ENCODE measurements around the gene ANKRD63.

Gene ANKRD63

GRCh38 chr15:40255033-40255432 is 27.8 kb downstream of the ANKRD63 start:
- no peak for TF ChIP-seq CTCF (IDR thresholded peaks at IDR 0.05; ENCODE audit: borderline replicate concordance, extremely low read depth, low read length, poor library complexity, severe bottlenecking)
- TF ChIP-seq EZH2 (IDR thresholded peaks at IDR 0.05; ENCODE audit: borderline replicate concordance, low read depth, low read length, severe bottlenecking) = no peak
- Histone ChIP-seq H4K20me1 (ENCODE audit: insufficient read depth, low read length) (no peaks in the 10 kb centered on the region), H2AFZ (ENCODE audit: low read depth, low read length) (no peak overlapping the region), H3K9me3 (ENCODE audit: insufficient read depth, low read length, severe bottlenecking) (no peaks in the 10 kb centered on the region), H3K79me2 (ENCODE audit: insufficient read depth, low read length) (no peaks in the 10 kb centered on the region), H3K4me2 (ENCODE audit: insufficient read depth, low read length) (no peak overlapping the region), H3K9ac (ENCODE audit: low read depth, low read length) (no peak overlapping the region), H3K36me3 (ENCODE audit: insufficient read depth, low read length) (no peaks in the 10 kb centered on the region), H3K4me1 (ENCODE audit: insufficient read depth, low read length) (no peaks in the 10 kb centered on the region), H3K27ac (ENCODE audit: low read length) (no peak overlapping the region), H3K27me3 (ENCODE audit: insufficient read depth, low read length, poor library complexity) (peaks cover 2% of the 10 kb centered on the region), H3K4me3 (ENCODE audit: low read depth in 1 of 2, low read length in 2 of 2) (no peak overlapping the region)
- ATAC-seq (ENCODE audit: insufficient read depth, low read depth) (no peak), DNase-seq (no peak)

GRCh38 chr15:40254452-40254851 is 28.4 kb downstream of the ANKRD63 start:
- H3K4me1 ChIP-seq (ENCODE audit: insufficient read depth, low read length) = no peaks in the 10 kb centered on the region
- no peaks in the 10 kb centered on the region for H3K9me3 ChIP-seq (ENCODE audit: insufficient read depth, low read length, severe bottlenecking)
- no peak for TF ChIP-seq CTCF (IDR thresholded peaks at IDR 0.05; ENCODE audit: borderline replicate concordance, extremely low read depth, low read length, poor library complexity, severe bottlenecking)
- TF ChIP-seq EZH2 (IDR thresholded peaks at IDR 0.05; ENCODE audit: borderline replicate concordance, low read depth, low read length, severe bottlenecking) = no peak
- no peak overlapping the region for H2AFZ ChIP-seq (ENCODE audit: low read depth, low read length)
- H3K4me2 ChIP-seq (ENCODE audit: insufficient read depth, low read length) = no peak overlapping the region
- H3K4me3 ChIP-seq (ENCODE audit: low read depth in 1 of 2, low read length in 2 of 2) = no peak overlapping the region
- H3K27ac ChIP-seq (ENCODE audit: low read length) = no peak overlapping the region
- no peaks in the 10 kb centered on the region for H3K79me2 ChIP-seq (ENCODE audit: insufficient read depth, low read length)
- ATAC-seq (ENCODE audit: insufficient read depth, low read depth) (no peak), DNase-seq (no peak)
- no peaks in the 10 kb centered on the region for H4K20me1 ChIP-seq (ENCODE audit: insufficient read depth, low read length)
- H3K36me3 ChIP-seq (ENCODE audit: insufficient read depth, low read length) = no peaks in the 10 kb centered on the region
- no peak overlapping the region for H3K9ac ChIP-seq (ENCODE audit: low read depth, low read length)
- peaks cover 2% of the 10 kb centered on the region for H3K27me3 ChIP-seq (ENCODE audit: insufficient read depth, low read length, poor library complexity)

GRCh38 chr15:40253167-40253790 is 29.6 kb downstream of the ANKRD63 start:
- TF ChIP-seq CTCF (IDR thresholded peaks at IDR 0.05; ENCODE audit: borderline replicate concordance, extremely low read depth, low read length, poor library complexity, severe bottlenecking) (no peak), EZH2 (IDR thresholded peaks at IDR 0.05; ENCODE audit: borderline replicate concordance, low read depth, low read length, severe bottlenecking) (no peak)
- peaks cover 2% of the 10 kb centered on the region for H3K27me3 ChIP-seq (ENCODE audit: insufficient read depth, low read length, poor library complexity)
- DNase-seq (no peak), ATAC-seq (ENCODE audit: insufficient read depth, low read depth) (no peak)
- no peaks in the 10 kb centered on the region for H3K4me1 ChIP-seq (ENCODE audit: insufficient read depth, low read length)
- H3K4me2 ChIP-seq (ENCODE audit: insufficient read depth, low read length) = no peak overlapping the region
- H3K4me3 ChIP-seq (ENCODE audit: low read depth in 1 of 2, low read length in 2 of 2) = no peak overlapping the region
- no peaks in the 10 kb centered on the region for H4K20me1 ChIP-seq (ENCODE audit: insufficient read depth, low read length)
- H3K79me2 ChIP-seq (ENCODE audit: insufficient read depth, low read length) = no peaks in the 10 kb centered on the region
- H3K9me3 ChIP-seq (ENCODE audit: insufficient read depth, low read length, severe bottlenecking) = no peaks in the 10 kb centered on the region
- H3K36me3 ChIP-seq (ENCODE audit: insufficient read depth, low read length) = no peaks in the 10 kb centered on the region
- H2AFZ ChIP-seq (ENCODE audit: low read depth, low read length) = no peak overlapping the region
- H3K9ac ChIP-seq (ENCODE audit: low read depth, low read length) = no peak overlapping the region
- H3K27ac ChIP-seq (ENCODE audit: low read length) = no peak overlapping the region
